Subcutaneous adipose tissue (tissue), 4 donors: ENCODE measurements around the gene AUTS2. TPM values are rescaled to one million over a fixed set of nuclear protein-coding genes. Genes with fewer than 3 reads are reported as not detected.

Source experiments
- total RNA-seq, 4 donors: library from RNA; depleted of rRNA; stranded (reverse); fragments of >200 nt; gene quantifications; one replicate each; pipeline ENCODE4 v1.1.0, GENCODE V29; 2016
- TF ChIP-seq, protein P1 (sequence below): fragments of 450-650 bp; IDR thresholded peaks from one replicate; pipeline ENCODE4 v1.5.1; 2016; ENCODE audit warnings: low read depth, mild to moderate bottlenecking, control low read depth, antibody characterized with exemption, moderate library complexity

AUTS2 gene
- total RNA-seq, 4 donors from 2014 or later, result 22.4 to 46.9 (median 27.4) TPM

DNA sequence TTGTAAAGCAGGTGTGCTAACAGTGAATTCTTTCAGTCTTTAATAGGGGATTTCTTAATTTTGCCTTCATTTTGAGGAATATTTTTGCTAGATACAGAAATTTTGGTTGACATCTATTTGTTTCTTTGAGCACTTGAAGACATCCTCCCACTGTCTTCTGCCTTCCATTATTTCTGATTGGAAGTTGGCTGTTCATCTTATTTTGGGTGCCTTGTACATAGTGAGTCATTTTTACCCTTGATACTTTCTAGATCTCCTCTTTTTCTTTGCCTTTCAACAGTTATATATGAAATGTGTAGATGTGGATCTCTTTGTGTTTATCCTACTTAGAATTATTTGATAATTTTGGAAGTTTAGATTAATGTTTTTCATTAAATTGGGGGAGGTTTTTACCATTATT, 631.0 kb downstream of the AUTS2 start:
- TF ChIP-seq, protein P1, sequence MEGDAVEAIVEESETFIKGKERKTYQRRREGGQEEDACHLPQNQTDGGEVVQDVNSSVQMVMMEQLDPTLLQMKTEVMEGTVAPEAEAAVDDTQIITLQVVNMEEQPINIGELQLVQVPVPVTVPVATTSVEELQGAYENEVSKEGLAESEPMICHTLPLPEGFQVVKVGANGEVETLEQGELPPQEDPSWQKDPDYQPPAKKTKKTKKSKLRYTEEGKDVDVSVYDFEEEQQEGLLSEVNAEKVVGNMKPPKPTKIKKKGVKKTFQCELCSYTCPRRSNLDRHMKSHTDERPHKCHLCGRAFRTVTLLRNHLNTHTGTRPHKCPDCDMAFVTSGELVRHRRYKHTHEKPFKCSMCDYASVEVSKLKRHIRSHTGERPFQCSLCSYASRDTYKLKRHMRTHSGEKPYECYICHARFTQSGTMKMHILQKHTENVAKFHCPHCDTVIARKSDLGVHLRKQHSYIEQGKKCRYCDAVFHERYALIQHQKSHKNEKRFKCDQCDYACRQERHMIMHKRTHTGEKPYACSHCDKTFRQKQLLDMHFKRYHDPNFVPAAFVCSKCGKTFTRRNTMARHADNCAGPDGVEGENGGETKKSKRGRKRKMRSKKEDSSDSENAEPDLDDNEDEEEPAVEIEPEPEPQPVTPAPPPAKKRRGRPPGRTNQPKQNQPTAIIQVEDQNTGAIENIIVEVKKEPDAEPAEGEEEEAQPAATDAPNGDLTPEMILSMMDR, result no peak

DNA sequence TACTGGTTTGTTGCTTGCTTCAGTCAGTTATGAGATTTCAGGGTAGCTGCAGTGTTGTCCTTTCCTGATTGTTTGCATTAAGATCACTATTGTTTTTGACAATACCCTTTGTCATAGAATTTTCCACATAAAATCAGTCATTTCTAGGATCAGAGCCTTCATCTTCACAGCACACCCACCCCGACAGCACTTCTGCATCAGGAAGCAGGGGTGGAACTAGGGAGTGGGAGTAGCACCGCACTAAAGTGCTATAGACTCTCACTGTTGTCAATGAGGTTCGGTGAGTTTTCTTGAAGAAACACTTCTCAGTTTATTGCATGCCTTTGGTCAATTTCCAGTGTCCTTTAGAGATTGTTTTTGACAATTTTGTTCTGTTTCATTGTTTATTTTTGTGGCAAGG, 632.5 kb downstream of the AUTS2 start:
- TF ChIP-seq, protein P1, result no peak

DNA sequence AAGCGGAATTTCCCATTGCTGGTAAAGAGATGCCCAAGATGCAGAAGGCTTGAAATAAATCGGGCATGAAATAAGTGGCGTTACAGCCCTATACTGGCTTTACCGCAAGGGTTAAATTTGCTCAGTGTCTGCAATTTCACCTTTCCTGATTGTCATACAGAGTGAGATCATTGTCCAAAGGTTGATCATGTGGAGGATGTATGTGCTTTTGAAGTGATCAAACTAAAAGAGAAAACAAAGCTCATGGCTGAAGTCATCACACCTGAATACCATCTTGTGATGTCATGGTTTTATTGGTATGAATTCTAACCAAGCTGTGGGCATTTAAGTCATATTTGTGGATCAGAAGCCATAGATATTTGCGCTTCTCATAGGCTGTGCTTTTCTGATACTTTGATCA, 635.5 kb downstream of the AUTS2 start:
- TF ChIP-seq, protein P1, result no peak

DNA sequence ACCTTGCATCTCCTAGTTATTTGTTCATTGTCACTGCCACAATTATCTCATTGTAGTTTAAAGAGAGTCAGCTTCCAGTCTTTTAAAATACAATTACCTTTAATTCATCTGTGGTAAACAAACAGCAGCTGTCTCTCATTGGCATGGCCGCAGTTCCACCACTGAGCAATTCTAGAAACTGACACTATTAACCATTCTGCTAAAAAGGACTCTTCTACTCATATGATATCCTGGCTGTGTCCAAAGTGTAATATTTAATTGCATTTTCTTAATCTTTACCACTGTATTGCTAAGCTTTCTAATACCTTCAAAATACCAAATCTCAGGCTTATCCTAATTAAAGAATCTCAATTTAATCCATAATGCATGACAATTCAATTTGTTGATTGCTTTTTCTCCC, 639.0 kb downstream of the AUTS2 start:
- TF ChIP-seq, protein P1, result no peak

DNA sequence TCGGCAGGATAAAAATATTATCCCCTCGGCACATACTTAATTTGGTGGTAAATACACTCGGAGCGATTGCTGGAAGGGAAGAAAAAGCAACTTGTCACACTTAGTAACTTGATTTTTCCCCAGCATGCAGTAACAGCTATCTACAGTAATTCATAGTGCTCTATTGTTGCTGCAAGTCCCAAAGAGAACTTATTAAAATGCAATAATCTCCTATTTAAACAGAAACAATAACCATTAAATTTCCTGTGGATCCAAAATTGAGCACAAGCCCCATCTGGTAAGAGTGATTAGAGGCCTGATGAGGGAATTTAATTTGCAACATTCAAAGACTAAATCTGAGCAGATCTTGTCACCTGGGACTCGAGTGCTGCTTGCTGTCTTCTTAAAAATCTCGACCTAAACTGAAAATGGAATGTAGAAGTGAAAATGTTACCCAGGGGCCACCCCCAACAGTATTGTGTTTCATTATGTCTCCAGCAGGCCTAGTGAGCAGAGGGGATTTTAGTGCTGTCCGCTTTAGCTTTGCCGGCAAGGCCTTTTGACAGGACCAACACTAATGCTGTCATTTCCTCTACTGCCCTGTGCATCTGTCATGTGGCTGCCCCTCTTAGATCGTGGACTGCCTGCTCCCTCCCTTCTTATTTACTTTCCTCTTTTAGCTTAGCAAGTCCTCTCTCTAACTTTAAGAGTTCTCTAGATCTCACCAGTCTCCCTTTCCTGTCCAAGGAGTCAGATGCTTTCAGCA, 639.7 kb downstream of the AUTS2 start:
- TF ChIP-seq, protein P1, result no peak

DNA sequence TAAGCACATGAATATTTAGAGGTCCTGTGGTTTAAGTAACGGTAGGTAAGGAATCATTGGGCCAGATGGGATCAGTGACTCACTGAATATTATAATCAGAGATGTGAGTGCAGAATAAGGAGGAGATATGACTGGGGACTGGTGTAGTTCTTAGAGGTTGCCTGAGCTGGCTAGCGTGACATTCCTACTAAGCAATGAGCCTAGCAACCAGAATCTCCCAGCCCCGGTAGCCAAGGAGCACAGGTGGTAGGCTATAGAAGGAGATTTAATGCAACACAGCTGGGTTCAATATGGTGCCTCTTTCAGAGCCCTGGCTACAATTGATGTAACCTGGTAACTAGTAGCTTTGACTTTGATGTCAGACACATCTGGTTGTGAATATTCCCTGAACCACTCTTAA, 641.6 kb downstream of the AUTS2 start:
- TF ChIP-seq, protein P1, result no peak

DNA sequence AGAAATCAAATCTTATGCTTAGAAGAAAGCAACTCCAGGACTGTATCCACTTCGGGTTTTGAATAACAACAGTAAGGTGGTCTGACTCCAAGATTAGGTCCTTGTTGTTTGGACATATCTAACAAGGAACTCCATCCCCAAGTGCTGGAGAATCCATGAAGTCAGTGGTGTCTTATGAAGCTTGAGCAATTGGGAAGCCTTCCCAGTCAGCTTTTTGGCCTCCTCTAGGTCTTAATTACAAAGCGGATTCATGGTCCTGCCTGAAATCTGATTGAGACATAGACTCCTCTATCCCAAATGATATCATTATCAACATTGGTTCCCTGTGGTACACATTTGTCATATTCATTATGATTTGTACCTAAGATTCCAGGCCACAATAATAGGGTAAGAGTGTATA, 642.6 kb downstream of the AUTS2 start:
- TF ChIP-seq, protein P1, result no peak
